Ishikawa (cell line): Measurements from ENCODE around the gene PDE7B.

ENCODE experiments used
- CEBPB ChIP-seq: IDR thresholded peaks from 2 replicates; pipeline ENCODE4 v1.6.1; 2012
- CREB1 ChIP-seq: IDR thresholded peaks from 2 replicates; pipeline ENCODE4 v1.6.1; 2012; ENCODE audit warnings: low read depth
- EGR1 ChIP-seq: IDR thresholded peaks from 2 replicates; pipeline ENCODE4 v1.6.1; 2012
- EP300 ChIP-seq: IDR thresholded peaks from 2 replicates; pipeline ENCODE4 v1.6.1; 2012; ENCODE audit warnings: borderline replicate concordance
- FOXM1 ChIP-seq: IDR thresholded peaks from 2 replicates; pipeline ENCODE4 v1.6.1; 2012; ENCODE audit warnings: low read depth, borderline replicate concordance
- MAX ChIP-seq: IDR thresholded peaks from 2 replicates; pipeline ENCODE4 v1.6.1; 2012
- NFIC ChIP-seq: IDR thresholded peaks from 2 replicates; pipeline ENCODE4 v1.6.1; 2012
- RAD21 ChIP-seq: IDR thresholded peaks from 2 replicates; pipeline ENCODE4 v1.6.1; 2012; ENCODE audit warnings: low read depth
- REST ChIP-seq: IDR thresholded peaks from 2 replicates; pipeline ENCODE4 v1.6.1; 2012; ENCODE audit warnings: low read depth, mild to moderate bottlenecking
- TAF1 ChIP-seq: IDR thresholded peaks from 2 replicates; pipeline ENCODE4 v1.6.1; 2012; ENCODE audit warnings: low read depth, mild to moderate bottlenecking
- TCF12 ChIP-seq: IDR thresholded peaks from 2 replicates; pipeline ENCODE4 v1.6.1; 2012; ENCODE audit warnings: low read depth
- TEAD4 ChIP-seq: IDR thresholded peaks from 2 replicates; pipeline ENCODE4 v1.6.1; 2012
- USF1 ChIP-seq: IDR thresholded peaks from 2 replicates; pipeline ENCODE4 v1.6.1; 2012
- YY1 ChIP-seq: IDR thresholded peaks from 2 replicates; pipeline ENCODE4 v1.6.1; 2012; ENCODE audit warnings: low read depth
- ZBTB7A ChIP-seq: IDR thresholded peaks from 2 replicates; pipeline ENCODE4 v1.6.1; 2012; ENCODE audit warnings: low read depth

The PDE7B gene

GRCh38 chr6:136037876-136038460 is 186.5 kb downstream of the PDE7B start:
- no peak for TF ChIP-seq EP300
- TF ChIP-seq ZBTB7A, result no peak
- TF ChIP-seq TAF1, result no peak
- TF ChIP-seq CREB1, result no peak
- no peak for TF ChIP-seq USF1

GRCh38 chr6:136038531-136038930 is 187.0 kb downstream of the PDE7B start:
- TF ChIP-seq MAX, result no peak
- no peak for TF ChIP-seq REST
- no peak for TF ChIP-seq CEBPB
- no peak for TF ChIP-seq YY1
- no peak for TF ChIP-seq EGR1
- TF ChIP-seq TCF12, result no peak
- TF ChIP-seq RAD21, result no peak
- TF ChIP-seq NFIC, result no peak
- TF ChIP-seq EP300, result no peak
- no peak for TF ChIP-seq TEAD4
- TF ChIP-seq ZBTB7A, result no peak
- no peak for TF ChIP-seq FOXM1
- TF ChIP-seq CREB1, result no peak
- TF ChIP-seq TAF1, result no peak
- TF ChIP-seq USF1, result no peak

- no peak for TF ChIP-seq NFIC
- no peak for TF ChIP-seq EGR1
- TF ChIP-seq FOXM1, result no peak
- no peak for TF ChIP-seq CEBPB
- TF ChIP-seq MAX, result no peak
- TF ChIP-seq REST, result no peak
- no peak for TF ChIP-seq TAF1
- TF ChIP-seq RAD21, result no peak
- no peak for TF ChIP-seq CREB1
- TF ChIP-seq TEAD4, result no peak
- no peak for TF ChIP-seq YY1
- TF ChIP-seq ZBTB7A, result no peak
- TF ChIP-seq USF1, result no peak
- no peak for TF ChIP-seq TCF12
These were observed 187.7 kb downstream of the PDE7B start for GRCh38 chr6:136039185-136039584.

- TF ChIP-seq YY1 (no peak), TCF12 (no peak), TAF1 (no peak), CREB1 (no peak)
These were observed 199.0 kb downstream of the PDE7B start for GRCh38 chr6:136050475-136050874.

- TF ChIP-seq USF1 (no peak), REST (no peak), TEAD4 (no peak), FOXM1 (no peak), RAD21 (no peak), TCF12 (no peak), CEBPB (no peak), NFIC (no peak), EP300 (no peak), CREB1 (no peak), YY1 (no peak), MAX (no peak), EGR1 (no peak), ZBTB7A (no peak)
These were observed 199.8 kb downstream of the PDE7B start for GRCh38 chr6:136051140-136051775.
